ENCODE measurements around the gene MPRIP. TPM values are rescaled to one million over a fixed set of nuclear protein-coding genes. Genes with fewer than 3 reads are reported as not detected.

The MPRIP gene
- total and polyA plus RNA-seq, 12 donors: 88.5 to 234 (median 175) TPM

GRCh38 chr17:17127730-17128291 lies 85.6 kb downstream of the MPRIP start:
- no peak for DNase-seq
- Histone ChIP-seq H3K9me3 (replicated peaks in 1 of 3) (no peaks in the 10 kb centered on the region), H3K4me3 (no peak overlapping the region), H3K4me1 (replicated peaks in 1 of 2) (peaks cover 0 to 9% of the 10 kb centered on the region in 2 donors), H3K36me3 (replicated peaks in 1 of 2) (peaks cover 0 to 44% of the 10 kb centered on the region in 2 donors), H3K27ac (no peak overlapping the region), H3K27me3 (no peaks in the 10 kb centered on the region)
- intact Hi-C loops (cut with DNase I): no loop called here
- TF ChIP-seq POLR2A (IDR thresholded peaks at IDR 0.05) (no peak), CTCF (IDR thresholded peaks at IDR 0.05) (no peak)
- 76 to 88% (median 79%) methylated on average over 4 to 11 of the region's 11 CpGs for WGBS, 4 donors

GRCh38 chr17:17128476-17129075 lies 86.3 kb downstream of the MPRIP start:
- Histone ChIP-seq H3K9me3 (replicated peaks in 1 of 3) (no peaks in the 10 kb centered on the region), H3K27ac (no peak overlapping the region), H3K36me3 (replicated peaks in 1 of 2) (peaks cover 0 to 50% of the 10 kb centered on the region in 2 donors), H3K27me3 (no peaks in the 10 kb centered on the region), H3K4me1 (replicated peaks in 1 of 2) (peaks cover 0 to 9% of the 10 kb centered on the region in 2 donors), H3K4me3 (no peak overlapping the region)
- intact Hi-C loops (cut with DNase I): no loop called here
- TF ChIP-seq CTCF (IDR thresholded peaks at IDR 0.05): no peak
- TF ChIP-seq POLR2A (IDR thresholded peaks at IDR 0.05): no peak
- no peak for DNase-seq
- 92 to 94% (median 94%) methylated on average over 13 to 14 of the region's 14 CpGs for WGBS, 4 donors

GRCh38 chr17:17129466-17129865 lies 87.2 kb downstream of the MPRIP start:
- 57 to 72% (median 66%) methylated on average over 2 to 4 of the region's 4 CpGs for WGBS, 4 donors
- no peak for DNase-seq
- Histone ChIP-seq H3K4me1 (replicated peaks in 1 of 2) (peaks cover 0 to 9% of the 10 kb centered on the region in 2 donors), H3K36me3 (replicated peaks in 1 of 2) (peaks cover 0 to 59% of the 10 kb centered on the region in 2 donors), H3K9me3 (replicated peaks in 1 of 3) (no peaks in the 10 kb centered on the region), H3K4me3 (no peak overlapping the region), H3K27me3 (no peaks in the 10 kb centered on the region), H3K27ac (no peak overlapping the region)
- TF ChIP-seq POLR2A (IDR thresholded peaks at IDR 0.05) (no peak), CTCF (IDR thresholded peaks at IDR 0.05) (no peak)
- intact Hi-C loops (cut with DNase I): no loop called here

- Histone ChIP-seq H3K36me3 (replicated peaks in 1 of 2) (peaks cover 0 to 63% of the 10 kb centered on the region in 2 donors), H3K4me1 (replicated peaks in 1 of 2) (peaks cover 0 to 9% of the 10 kb centered on the region in 2 donors), H3K4me3 (no peak overlapping the region), H3K9me3 (replicated peaks in 1 of 3) (no peaks in the 10 kb centered on the region), H3K27ac (no peak overlapping the region), H3K27me3 (no peaks in the 10 kb centered on the region)
- no peak for TF ChIP-seq CTCF (IDR thresholded peaks at IDR 0.05)
- TF ChIP-seq POLR2A (IDR thresholded peaks at IDR 0.05): no peak
- intact Hi-C loops (cut with DNase I): no loop called here
- 79 to 83% (median 82%) methylated on average over 10 to 12 of the region's 12 CpGs for WGBS, 4 donors
- DNase-seq: no peak
These were observed 88.0 kb downstream of the MPRIP start for GRCh38 chr17:17130077-17130844.
